Mesendoderm (in vitro differentiated cells): ENCODE results near the gene DCDC2C.
A peak's percentile ranks its signal among the peaks of the same experiment; 100 is the strongest.
"Not testable (repeated sequence)": the region's sequence is repeated elsewhere in the genome, so short reads cannot be mapped to it uniquely, and the experiment has no call there.

Experiments
- DNase-seq: peaks from one replicate; pipeline ENCODE4 v3.0.0; 2013
- H2AK5ac ChIP-seq: 2 replicates; pipeline ENCODE4 v1.6.1; 2013; ENCODE audit warnings: low read length, inconsistent platforms
- H2BK120ac ChIP-seq: 2 replicates; pipeline ENCODE4 v1.6.1; 2013; ENCODE audit warnings: low read depth, mild to moderate bottlenecking, low read length, moderate library complexity, mixed read lengths
- H2BK15ac ChIP-seq: replicated peaks from 2 replicates; pipeline ENCODE4 v1.6.1; 2013; ENCODE audit warnings: low read depth, mild to moderate bottlenecking, moderate library complexity
- H2BK5ac ChIP-seq: 2 replicates; pipeline ENCODE4 v1.6.1; 2013; ENCODE audit warnings: low read length, inconsistent platforms
- H3K18ac ChIP-seq: 2 replicates; pipeline ENCODE4 v1.6.1; 2013; ENCODE audit warnings: mild to moderate bottlenecking, low read length, mixed read lengths
- H3K23ac ChIP-seq: one replicate; pipeline ENCODE4 v1.6.1; 2013; ENCODE audit warnings: low read length
- H3K27ac ChIP-seq: 2 replicates; pipeline ENCODE4 v1.5.1; 2013; ENCODE audit warnings: low read depth, mild to moderate bottlenecking, inconsistent platforms, low read length, moderate library complexity
- H3K27me3 ChIP-seq: 2 replicates; pipeline ENCODE4 v1.6.1; 2013; ENCODE audit warnings: low read length, control low read depth, mild to moderate bottlenecking, inconsistent platforms; ENCODE audit not compliant: insufficient read depth, poor library complexity
- H3K36me3 ChIP-seq: 2 replicates; pipeline ENCODE4 v1.6.1; 2013; ENCODE audit warnings: low read length, inconsistent platforms; ENCODE audit not compliant: control insufficient read depth, insufficient read depth
- H3K4ac ChIP-seq: one replicate; pipeline ENCODE4 v1.6.1; 2013; ENCODE audit warnings: low read depth, mild to moderate bottlenecking, low read length, moderate library complexity
- H3K4me1 ChIP-seq: 2 replicates; pipeline ENCODE4 v1.6.1; 2013; ENCODE audit warnings: low read depth, low read length, inconsistent platforms; ENCODE audit not compliant: control insufficient read depth
- H3K4me2 ChIP-seq: 2 replicates; pipeline ENCODE4 v1.6.1; 2013; ENCODE audit warnings: low read length
- H3K4me3 ChIP-seq: 2 replicates; pipeline ENCODE4 v1.5.1; 2013; ENCODE audit warnings: mild to moderate bottlenecking, low read length
- H3K56ac ChIP-seq: one replicate; pipeline ENCODE4 v1.6.1; 2013; ENCODE audit warnings: low read length
- H3K79me1 ChIP-seq: 2 replicates; pipeline ENCODE4 v1.6.1; 2013; ENCODE audit warnings: low read length, inconsistent platforms
- H3K79me2 ChIP-seq: 2 replicates; pipeline ENCODE4 v1.6.1; 2013; ENCODE audit warnings: mild to moderate bottlenecking, low read length; ENCODE audit not compliant: control insufficient read depth, insufficient read depth
- H3K9ac ChIP-seq: 2 replicates; pipeline ENCODE4 v1.6.1; 2013; ENCODE audit warnings: low read length, inconsistent platforms
- H4K5ac ChIP-seq: one replicate; pipeline ENCODE4 v1.6.1; 2013; ENCODE audit warnings: low read length
- H4K8ac ChIP-seq: one replicate; pipeline ENCODE4 v1.6.1; 2013; ENCODE audit warnings: low read depth, mild to moderate bottlenecking, control low read depth, low read length, moderate library complexity
- WGBS: extraction: QIAGEN DNeasy Blood & Tissue Kit; methylation state at CpG from one replicate; pipeline ENCODE4 v1.1.7; 2013; ENCODE audit warnings: low lambda C conversion rate, missing lambda C conversion rate; ENCODE audit not compliant: insufficient coverage; ENCODE audit errors: extremely low coverage; 5-methylcytosine and 5-hydroxymethylcytosine counted together

DCDC2C gene

GRCh38 chr2:3817144-3817543 lies 113.8 kb downstream of the DCDC2C start:
- H3K18ac ChIP-seq, H3K79me2 ChIP-seq, H4K5ac ChIP-seq, H2BK120ac ChIP-seq, H3K4me3 ChIP-seq, H3K4me2 ChIP-seq, H3K27ac ChIP-seq, H3K23ac ChIP-seq, DNase-seq, H3K27me3 ChIP-seq, H2AK5ac ChIP-seq, H3K4ac ChIP-seq, H3K79me1 ChIP-seq, H3K56ac ChIP-seq, H4K8ac ChIP-seq, H3K9ac ChIP-seq, H3K36me3 ChIP-seq, H2BK15ac ChIP-seq, H3K4me1 ChIP-seq, H2BK5ac ChIP-seq: not testable (repeated sequence)
- no CpG with 5 or more reads among the region's 2 CpGs for WGBS

DNA sequence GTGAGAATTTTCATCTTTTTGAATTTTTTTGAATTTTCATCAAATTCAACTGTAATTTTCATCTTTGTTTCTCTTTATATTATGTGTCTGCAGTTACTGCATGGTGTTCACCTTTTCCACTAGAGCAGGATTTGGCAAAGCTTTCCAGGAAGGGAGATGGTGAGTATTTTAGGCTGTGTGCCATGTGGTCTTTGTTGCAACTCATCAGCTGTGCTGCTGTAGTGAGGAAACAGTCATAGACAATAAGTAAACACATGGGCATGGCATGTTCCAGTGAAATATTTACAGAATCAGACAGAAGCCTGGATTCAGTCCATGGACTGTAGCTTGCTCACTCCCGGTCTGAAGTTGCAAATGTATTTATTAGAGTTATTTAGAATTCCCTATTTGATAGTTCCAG lies 120.4 kb downstream of the DCDC2C start:
- Histone ChIP-seq H2BK5ac (no peak overlapping the region), H2BK120ac (no peak overlapping the region), H4K5ac (no peak overlapping the region), H3K9ac (no peak overlapping the region), H3K56ac (no peak overlapping the region), H3K23ac (no peak overlapping the region), H4K8ac (no peak overlapping the region), H3K36me3 (no peaks in the 10 kb centered on the region), H2BK15ac (no peak overlapping the region), H3K18ac (no peak overlapping the region), H3K4ac (no peak overlapping the region), H3K27ac (no peak overlapping the region), H3K79me2 (no peaks in the 10 kb centered on the region), H3K4me1 (no peaks in the 10 kb centered on the region), H3K27me3 (no peaks in the 10 kb centered on the region), H2AK5ac (no peak overlapping the region), H3K4me3 (no peak overlapping the region), H3K4me2 (no peak overlapping the region), H3K79me1 (no peaks in the 10 kb centered on the region)
- no CpG with 5 or more reads among the region's 1 CpG for WGBS
- no peak for DNase-seq

- Histone ChIP-seq H3K79me2 (no peaks in the 10 kb centered on the region), H3K79me1 (no peaks in the 10 kb centered on the region), H3K18ac (no peak overlapping the region), H3K9ac (no peak overlapping the region), H3K27me3 (no peaks in the 10 kb centered on the region), H3K27ac (no peak overlapping the region), H3K4me2 (no peak overlapping the region), H2AK5ac (no peak overlapping the region), H3K4me1 (no peaks in the 10 kb centered on the region), H3K36me3 (no peaks in the 10 kb centered on the region), H3K23ac (no peak overlapping the region), H2BK15ac (no peak overlapping the region), H2BK120ac (no peak overlapping the region), H4K5ac (no peak overlapping the region), H3K56ac (no peak overlapping the region), H3K4ac (no peak overlapping the region), H4K8ac (no peak overlapping the region), H2BK5ac (no peak overlapping the region), H3K4me3 (no peak overlapping the region)
- WGBS = no CpG with 5 or more reads among the region's 6 CpGs
- DNase-seq = peak; percentile 42
Observed at GRCh38 chr2:3827673-3828575, 124.5 kb downstream of the DCDC2C start.

- H3K27ac ChIP-seq = no peak overlapping the region
- no peak overlapping the region for H2BK120ac ChIP-seq
- H2BK5ac ChIP-seq = no peak overlapping the region
- H2BK15ac ChIP-seq = no peak overlapping the region
- H3K4ac ChIP-seq = no peak overlapping the region
- no peaks in the 10 kb centered on the region for H3K79me2 ChIP-seq
- H3K56ac ChIP-seq = no peak overlapping the region
- no peak overlapping the region for H3K23ac ChIP-seq
- H3K79me1 ChIP-seq = no peaks in the 10 kb centered on the region
- H4K5ac ChIP-seq = no peak overlapping the region
- H3K4me1 ChIP-seq = no peaks in the 10 kb centered on the region
- no peak for DNase-seq
- H3K36me3 ChIP-seq = no peaks in the 10 kb centered on the region
- no peak overlapping the region for H3K9ac ChIP-seq
- no peak overlapping the region for H3K4me2 ChIP-seq
- no peak overlapping the region for H4K8ac ChIP-seq
- no peak overlapping the region for H3K4me3 ChIP-seq
- H3K18ac ChIP-seq = no peak overlapping the region
- no CpG with 5 or more reads among the region's 6 CpGs for WGBS
- no peaks in the 10 kb centered on the region for H3K27me3 ChIP-seq
- H2AK5ac ChIP-seq = no peak overlapping the region
Observed at GRCh38 chr2:3830796-3831195, 127.4 kb downstream of the DCDC2C start.

DNA sequence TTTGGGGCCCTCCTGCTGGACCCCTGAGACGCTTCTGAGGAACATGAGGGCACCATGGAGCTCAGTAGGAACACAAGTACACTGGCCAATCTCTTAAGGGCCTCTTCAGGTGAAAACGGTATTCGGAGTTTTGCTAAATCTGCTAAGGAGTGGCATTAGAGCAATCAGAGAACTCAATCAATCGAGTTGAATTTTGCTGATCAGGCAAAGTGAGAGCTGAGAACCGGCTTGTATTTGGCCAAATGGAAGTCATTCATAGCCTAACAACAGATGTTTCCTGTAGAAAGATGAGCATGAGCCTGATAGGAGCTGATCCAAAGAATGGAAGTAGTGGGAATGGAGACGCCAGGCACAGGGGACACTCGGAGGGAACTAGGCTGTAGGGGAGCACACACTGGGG lies 133.7 kb downstream of the DCDC2C start:
- Histone ChIP-seq H2BK15ac (no peak overlapping the region), H3K4me2 (no peak overlapping the region), H2BK120ac (no peak overlapping the region), H2AK5ac (no peak overlapping the region), H4K5ac (no peak overlapping the region), H3K9ac (no peak overlapping the region), H3K27me3 (no peaks in the 10 kb centered on the region), H3K23ac (no peak overlapping the region), H3K18ac (no peak overlapping the region), H2BK5ac (no peak overlapping the region), H3K4me1 (no peaks in the 10 kb centered on the region), H3K56ac (no peak overlapping the region), H3K27ac (no peak overlapping the region), H3K36me3 (no peaks in the 10 kb centered on the region), H3K4me3 (no peak overlapping the region), H3K79me1 (no peaks in the 10 kb centered on the region), H3K4ac (no peak overlapping the region), H4K8ac (no peak overlapping the region), H3K79me2 (no peaks in the 10 kb centered on the region)
- WGBS = no CpG with 5 or more reads among the region's 7 CpGs
- no peak for DNase-seq

- Histone ChIP-seq H3K4me1 (no peaks in the 10 kb centered on the region), H3K79me1 (no peaks in the 10 kb centered on the region), H3K36me3 (no peaks in the 10 kb centered on the region), H3K9ac (no peak overlapping the region), H4K5ac (no peak overlapping the region), H3K27ac (no peak overlapping the region), H3K27me3 (no peaks in the 10 kb centered on the region), H3K79me2 (no peaks in the 10 kb centered on the region), H3K18ac (no peak overlapping the region), H2AK5ac (no peak overlapping the region), H2BK120ac (no peak overlapping the region), H4K8ac (no peak overlapping the region), H2BK5ac (no peak overlapping the region), H2BK15ac (no peak overlapping the region), H3K23ac (no peak overlapping the region), H3K4ac (no peak overlapping the region), H3K56ac (no peak overlapping the region), H3K4me3 (no peak overlapping the region), H3K4me2 (no peak overlapping the region)
- DNase-seq = no peak
- no CpG with 5 or more reads among the region's 3 CpGs for WGBS
Observed at GRCh38 chr2:3838348-3838747, 135.0 kb downstream of the DCDC2C start.
